Activated naive CD4-positive, alpha-beta T cell treated with anti-CD3 and anti-CD28 coated beads, Interleukin-2, amount 10 ng/mL, durations not matched to agents 7 days and 5 days (primary cell): ENCODE results near the gene MIPOL1.
"Not testable (repeated sequence)": the region's sequence is repeated elsewhere in the genome, so short reads cannot be mapped to it uniquely, and the experiment has no call there.

Experiments used
- CTCF ChIA-PET: fragments of 350-600 bp; sonication (Branson Sonifier 250); formaldehyde crosslinking; loops from one replicate; lab custom pipeline; 2021; ENCODE audit warnings: antibody characterized with exemption; lab: Charles Lee
- DNase-seq: peaks from one replicate; pipeline ENCODE4 v3.0.0-alpha.2; 2020
- H3K27ac Mint-ChIP-seq: one replicate; pipeline ENCODE4 v1.8.0; 2021; ENCODE audit warnings: mild to moderate bottlenecking, moderate library complexity, mixed read lengths
- H3K27me3 Mint-ChIP-seq: one replicate; pipeline ENCODE4 v1.8.0; 2021; ENCODE audit warnings: mild to moderate bottlenecking, mixed read lengths
- H3K36me3 Mint-ChIP-seq: one replicate; pipeline ENCODE4 v1.8.0; 2021; ENCODE audit warnings: mixed read lengths
- H3K4me1 Mint-ChIP-seq: one replicate; pipeline ENCODE4 v1.8.0; 2021; ENCODE audit warnings: mixed read lengths
- H3K4me3 Mint-ChIP-seq: one replicate; pipeline ENCODE4 v1.8.0; 2021; ENCODE audit warnings: mild to moderate bottlenecking, moderate library complexity, mixed read lengths
- H3K9me3 Mint-ChIP-seq: one replicate; pipeline ENCODE4 v1.8.0; 2021; ENCODE audit warnings: mixed read lengths

MIPOL1 gene

GRCh38 chr14:37198907-37199306 is 1.2 kb downstream of the MIPOL1 start:
- peaks cover 2% of the 10 kb centered on the region for H3K9me3 Mint-ChIP-seq
- no peak overlapping the region for H3K27ac Mint-ChIP-seq
- H3K36me3 Mint-ChIP-seq, result no peaks in the 10 kb centered on the region
- CTCF ChIA-PET, result no interaction called here
- DNase-seq, result no peak
- peaks cover 10% of the 10 kb centered on the region for H3K4me1 Mint-ChIP-seq
- no peak overlapping the region for H3K4me3 Mint-ChIP-seq
- peaks cover 20% of the 10 kb centered on the region for H3K27me3 Mint-ChIP-seq

- no peaks in the 10 kb centered on the region for H3K36me3 Mint-ChIP-seq
- H3K27ac Mint-ChIP-seq, result no peak overlapping the region
- peaks cover 10% of the 10 kb centered on the region for H3K4me1 Mint-ChIP-seq
- H3K27me3 Mint-ChIP-seq, result peaks cover 16% of the 10 kb centered on the region
- H3K4me3 Mint-ChIP-seq, result no peak overlapping the region
- CTCF ChIA-PET, result no interaction called here
- peaks cover 9% of the 10 kb centered on the region for H3K9me3 Mint-ChIP-seq
- DNase-seq, result no peak
Observed at GRCh38 chr14:37201724-37202123, 4.0 kb downstream of the MIPOL1 start.

- H3K27ac Mint-ChIP-seq, result no peak overlapping the region
- H3K4me1 Mint-ChIP-seq, result peaks cover 7% of the 10 kb centered on the region
- no peak overlapping the region for H3K4me3 Mint-ChIP-seq
- peaks cover 14% of the 10 kb centered on the region for H3K27me3 Mint-ChIP-seq
- no peak for DNase-seq
- CTCF ChIA-PET, result no interaction called here
- H3K9me3 Mint-ChIP-seq, result peaks cover 13% of the 10 kb centered on the region
- H3K36me3 Mint-ChIP-seq, result no peaks in the 10 kb centered on the region
Observed at GRCh38 chr14:37202265-37202664, 4.5 kb downstream of the MIPOL1 start.

DNA sequence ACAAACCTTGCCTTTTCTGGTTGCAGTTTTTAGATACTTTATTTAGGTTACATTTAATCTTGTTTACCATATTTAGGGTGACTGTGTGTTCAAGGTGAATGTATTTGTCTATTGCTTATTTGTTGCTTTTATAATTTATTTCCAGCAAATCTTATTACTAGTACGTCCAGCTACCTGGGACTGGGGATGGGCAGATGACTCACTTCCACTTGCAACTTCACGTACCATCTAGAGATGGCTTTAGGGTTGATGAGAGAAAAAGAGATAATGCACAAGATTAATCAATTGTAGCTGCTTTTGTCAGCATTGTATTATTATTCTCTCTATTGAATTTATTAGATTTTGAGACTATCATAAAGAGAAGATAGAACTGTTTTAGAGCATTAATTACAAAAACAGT is 5.1 kb downstream of the MIPOL1 start:
- Mint-ChIP-seq H3K27ac (no peak overlapping the region), H3K4me3 (no peak overlapping the region), H3K36me3 (no peaks in the 10 kb centered on the region), H3K4me1 (peaks cover 3% of the 10 kb centered on the region), H3K9me3 (peaks cover 13% of the 10 kb centered on the region), H3K27me3 (peaks cover 8% of the 10 kb centered on the region)
- CTCF ChIA-PET, result no interaction called here
- no peak for DNase-seq

- peaks cover 2% of the 10 kb centered on the region for H3K27me3 Mint-ChIP-seq
- no peak overlapping the region for H3K27ac Mint-ChIP-seq
- CTCF ChIA-PET, result no interaction called here
- no peak overlapping the region for H3K4me3 Mint-ChIP-seq
- no peaks in the 10 kb centered on the region for H3K36me3 Mint-ChIP-seq
- peaks cover 15% of the 10 kb centered on the region for H3K9me3 Mint-ChIP-seq
- peaks cover 2% of the 10 kb centered on the region for H3K4me1 Mint-ChIP-seq
- DNase-seq, result no peak
Observed at GRCh38 chr14:37203423-37203822, 5.7 kb downstream of the MIPOL1 start.

- H3K4me1 Mint-ChIP-seq, H3K27ac Mint-ChIP-seq, H3K27me3 Mint-ChIP-seq, DNase-seq, H3K4me3 Mint-ChIP-seq, H3K36me3 Mint-ChIP-seq, CTCF ChIA-PET: not testable (repeated sequence)
- peaks cover 17% of the 10 kb centered on the region for H3K9me3 Mint-ChIP-seq
Observed at GRCh38 chr14:37205623-37206605, 8.2 kb downstream of the MIPOL1 start.

GRCh38 chr14:37209617-37210016 is 11.9 kb downstream of the MIPOL1 start:
- H3K27ac Mint-ChIP-seq, H3K4me1 Mint-ChIP-seq, H3K4me3 Mint-ChIP-seq, H3K27me3 Mint-ChIP-seq, H3K36me3 Mint-ChIP-seq, CTCF ChIA-PET, DNase-seq: not testable (repeated sequence)
- H3K9me3 Mint-ChIP-seq, result peaks cover 17% of the 10 kb centered on the region

- H3K27ac Mint-ChIP-seq, result no peak overlapping the region
- no peak overlapping the region for H3K4me3 Mint-ChIP-seq
- H3K27me3 Mint-ChIP-seq, result no peaks in the 10 kb centered on the region
- no peaks in the 10 kb centered on the region for H3K4me1 Mint-ChIP-seq
- H3K36me3 Mint-ChIP-seq, result no peaks in the 10 kb centered on the region
- H3K9me3 Mint-ChIP-seq, result peaks cover 15% of the 10 kb centered on the region
- CTCF ChIA-PET, result no interaction called here
- no peak for DNase-seq
Observed at GRCh38 chr14:37210448-37210847, 12.7 kb downstream of the MIPOL1 start.

DNA sequence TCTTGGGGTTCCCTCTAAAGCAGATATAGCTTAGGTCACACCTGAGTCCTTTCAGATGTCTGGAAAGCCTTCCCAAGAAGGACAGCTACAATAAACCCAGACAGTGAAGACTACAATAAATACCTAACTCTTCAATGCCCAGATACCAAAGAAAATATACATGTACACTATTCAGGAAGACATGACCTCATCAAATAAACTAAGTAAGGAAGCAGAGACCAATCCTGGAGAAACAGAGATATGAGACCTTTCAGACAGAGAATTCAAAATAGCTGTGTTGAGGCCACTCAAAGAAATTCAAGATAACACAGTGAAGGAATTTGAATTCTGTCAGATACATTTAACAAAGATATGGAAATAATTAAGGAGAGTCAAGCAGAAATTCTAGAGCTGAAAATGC is 15.3 kb downstream of the MIPOL1 start:
- H3K27me3 Mint-ChIP-seq, result no peaks in the 10 kb centered on the region
- CTCF ChIA-PET, result no interaction called here
- peaks cover 3% of the 10 kb centered on the region for H3K9me3 Mint-ChIP-seq
- no peak overlapping the region for H3K27ac Mint-ChIP-seq
- no peaks in the 10 kb centered on the region for H3K36me3 Mint-ChIP-seq
- no peak overlapping the region for H3K4me3 Mint-ChIP-seq
- no peak for DNase-seq
- H3K4me1 Mint-ChIP-seq, result no peaks in the 10 kb centered on the region

DNA sequence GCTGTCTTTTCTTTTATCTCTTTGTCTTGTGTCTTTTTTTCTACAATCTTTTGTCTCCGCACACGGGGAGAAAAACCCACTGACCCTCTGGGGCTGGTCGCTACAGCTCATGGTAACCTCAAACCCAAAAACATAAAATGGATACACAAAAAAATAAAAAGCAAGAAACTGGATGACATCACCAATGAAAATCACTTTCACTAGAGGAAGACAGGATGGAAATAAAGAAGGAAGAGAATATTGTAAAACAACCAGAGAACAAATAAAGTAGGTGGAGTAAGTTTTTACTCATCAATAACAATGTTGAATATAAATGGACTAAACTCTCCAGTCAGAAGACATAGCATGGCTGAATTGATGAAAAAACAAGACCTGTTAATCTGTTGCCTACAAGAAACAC is 17.6 kb downstream of the MIPOL1 start:
- CTCF ChIA-PET, result no interaction called here
- H3K9me3 Mint-ChIP-seq, result peaks cover 2% of the 10 kb centered on the region
- H3K36me3 Mint-ChIP-seq, result no peaks in the 10 kb centered on the region
- H3K27me3 Mint-ChIP-seq, result no peaks in the 10 kb centered on the region
- no peak overlapping the region for H3K4me3 Mint-ChIP-seq
- no peak for DNase-seq
- no peak overlapping the region for H3K27ac Mint-ChIP-seq
- H3K4me1 Mint-ChIP-seq, result no peaks in the 10 kb centered on the region

GRCh38 chr14:37221073-37221472 is 23.3 kb downstream of the MIPOL1 start:
- no peak overlapping the region for H3K4me3 Mint-ChIP-seq

GRCh38 chr14:37223947-37224474 is 26.3 kb downstream of the MIPOL1 start:
- Mint-ChIP-seq H3K36me3 (no peaks in the 10 kb centered on the region), H3K4me3 (no peak overlapping the region), H3K9me3 (peaks cover 20% of the 10 kb centered on the region), H3K4me1 (no peaks in the 10 kb centered on the region), H3K27me3 (no peaks in the 10 kb centered on the region), H3K27ac (no peak overlapping the region)
- CTCF ChIA-PET, result no interaction called here
- no peak for DNase-seq

More at GRCh38 chr14:37221073-37221472, 23.3 kb downstream of the MIPOL1 start:
- Mint-ChIP-seq H3K9me3 (peaks cover 18% of the 10 kb centered on the region), H3K27ac (no peak overlapping the region), H3K27me3 (no peaks in the 10 kb centered on the region), H3K4me1 (no peaks in the 10 kb centered on the region), H3K36me3 (no peaks in the 10 kb centered on the region)
- CTCF ChIA-PET, result no interaction called here
- DNase-seq, result no peak

DNA sequence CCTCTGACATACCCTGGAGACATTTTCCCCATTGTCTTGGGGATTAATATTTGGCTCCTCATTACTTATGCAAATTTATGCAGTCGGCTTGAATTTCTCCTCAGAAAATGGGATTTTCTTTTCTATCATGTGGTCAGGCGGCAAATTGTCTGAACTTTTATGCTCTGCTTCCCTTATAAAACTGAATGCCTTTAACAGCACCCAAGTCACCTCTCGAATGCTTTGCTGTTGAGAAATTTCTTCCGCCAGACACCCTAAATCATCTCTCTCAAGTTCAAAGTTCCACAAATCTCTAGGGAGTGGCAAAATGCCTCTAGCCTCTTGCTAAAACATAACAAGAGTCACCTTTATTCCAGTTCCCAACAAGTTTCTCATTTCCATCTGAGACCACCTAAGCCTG is 27.9 kb downstream of the MIPOL1 start:
- peaks cover 20% of the 10 kb centered on the region for H3K9me3 Mint-ChIP-seq
- H3K27me3 Mint-ChIP-seq, H3K27ac Mint-ChIP-seq, H3K4me1 Mint-ChIP-seq, H3K4me3 Mint-ChIP-seq, DNase-seq, H3K36me3 Mint-ChIP-seq, CTCF ChIA-PET: not testable (repeated sequence)

DNA sequence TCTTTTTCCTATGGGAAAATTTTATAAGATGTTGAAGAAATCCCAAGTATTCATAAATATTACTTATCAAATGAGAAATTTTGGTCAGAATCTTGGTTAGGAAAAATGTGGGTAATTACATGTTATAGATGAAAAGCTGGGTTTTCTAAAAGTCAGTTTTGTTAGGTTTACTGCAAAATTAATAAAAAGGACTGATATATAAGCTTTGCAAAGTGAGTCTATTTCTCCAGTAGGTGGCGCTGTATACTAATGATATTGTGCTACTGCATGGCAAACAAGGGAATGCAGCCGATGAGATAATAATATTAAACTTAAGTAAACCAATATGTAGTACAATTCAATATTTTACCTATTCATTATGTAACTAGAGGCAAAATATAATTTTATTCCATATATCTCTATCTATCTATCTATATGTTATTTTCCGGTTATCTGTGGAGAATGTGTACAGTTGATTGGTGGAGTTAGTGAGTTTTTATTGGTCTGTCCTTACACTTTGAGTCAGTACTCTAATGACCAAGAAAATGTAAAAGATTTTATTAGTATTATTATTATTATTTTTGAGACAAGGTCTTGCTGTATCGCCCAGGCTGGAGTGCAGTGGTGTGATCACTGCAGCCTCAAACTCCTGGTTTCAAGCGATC is 32.9 kb downstream of the MIPOL1 start:
- Mint-ChIP-seq H3K27ac (no peak overlapping the region), H3K4me1 (no peaks in the 10 kb centered on the region), H3K4me3 (no peak overlapping the region), H3K36me3 (no peaks in the 10 kb centered on the region), H3K9me3 (peaks cover 6% of the 10 kb centered on the region), H3K27me3 (no peaks in the 10 kb centered on the region)
- no peak for DNase-seq
- CTCF ChIA-PET, result interaction anchor here (0.6 to 2.0 kb wide), 9 partner anchors 8 to 644 kb away, joined by 3 to 10 read pairs (median 3); no protein-coding TSS in a partner anchor
